ENCODE results near the gene CST3.

Gene CST3

GRCh38 chr20:23588434-23589403, 49.0 kb downstream of the CST3 start:
- no peak for DNase-seq
- Histone ChIP-seq H3K4me3 (ENCODE audit: insufficient read depth, low read depth, low read length, poor library complexity, severe bottlenecking) (no peak overlapping the region), H3K4me1 (ENCODE audit: control insufficient read depth, insufficient read depth, low read length, poor library complexity, severe bottlenecking) (no peaks in the 10 kb centered on the region), H3K9me3 (ENCODE audit: control insufficient read depth, low read length) (no peaks in the 10 kb centered on the region), H3K36me3 (ENCODE audit: control insufficient read depth, insufficient read depth, low read length) (no peaks in the 10 kb centered on the region), H3K27ac (ENCODE audit: insufficient read depth, low read length, poor library complexity, severe bottlenecking) (no peak overlapping the region), H3K27me3 (replicated peaks; ENCODE audit: control insufficient read depth, insufficient read depth, low read length, poor library complexity, severe bottlenecking) (no peaks in the 10 kb centered on the region)

- Histone ChIP-seq H3K4me3 (ENCODE audit: insufficient read depth, low read depth, low read length, poor library complexity, severe bottlenecking) (no peak overlapping the region), H3K9me3 (ENCODE audit: control insufficient read depth, low read length) (no peaks in the 10 kb centered on the region), H3K4me1 (ENCODE audit: control insufficient read depth, insufficient read depth, low read length, poor library complexity, severe bottlenecking) (no peaks in the 10 kb centered on the region), H3K36me3 (ENCODE audit: control insufficient read depth, insufficient read depth, low read length) (no peaks in the 10 kb centered on the region), H3K27me3 (replicated peaks; ENCODE audit: control insufficient read depth, insufficient read depth, low read length, poor library complexity, severe bottlenecking) (no peaks in the 10 kb centered on the region), H3K27ac (ENCODE audit: insufficient read depth, low read length, poor library complexity, severe bottlenecking) (no peak overlapping the region)
- no peak for DNase-seq
These were observed 50.1 kb downstream of the CST3 start for GRCh38 chr20:23587631-23588030.

GRCh38 chr20:23586735-23587525, 50.8 kb downstream of the CST3 start:
- Histone ChIP-seq H3K36me3 (ENCODE audit: control insufficient read depth, insufficient read depth, low read length) (no peaks in the 10 kb centered on the region), H3K27me3 (replicated peaks; ENCODE audit: control insufficient read depth, insufficient read depth, low read length, poor library complexity, severe bottlenecking) (no peaks in the 10 kb centered on the region), H3K27ac (ENCODE audit: insufficient read depth, low read length, poor library complexity, severe bottlenecking) (no peak overlapping the region), H3K4me3 (ENCODE audit: insufficient read depth, low read depth, low read length, poor library complexity, severe bottlenecking) (no peak overlapping the region), H3K9me3 (ENCODE audit: control insufficient read depth, low read length) (no peaks in the 10 kb centered on the region), H3K4me1 (ENCODE audit: control insufficient read depth, insufficient read depth, low read length, poor library complexity, severe bottlenecking) (no peaks in the 10 kb centered on the region)
- no peak for DNase-seq

- Histone ChIP-seq H3K27me3 (replicated peaks; ENCODE audit: control insufficient read depth, insufficient read depth, low read length, poor library complexity, severe bottlenecking) (no peaks in the 10 kb centered on the region), H3K27ac (ENCODE audit: insufficient read depth, low read length, poor library complexity, severe bottlenecking) (no peak overlapping the region), H3K9me3 (ENCODE audit: control insufficient read depth, low read length) (no peaks in the 10 kb centered on the region), H3K36me3 (ENCODE audit: control insufficient read depth, insufficient read depth, low read length) (no peaks in the 10 kb centered on the region), H3K4me1 (ENCODE audit: control insufficient read depth, insufficient read depth, low read length, poor library complexity, severe bottlenecking) (no peaks in the 10 kb centered on the region), H3K4me3 (ENCODE audit: insufficient read depth, low read depth, low read length, poor library complexity, severe bottlenecking) (no peak overlapping the region)
- DNase-seq, result no peak
These were observed 51.7 kb downstream of the CST3 start for GRCh38 chr20:23585808-23586734.

GRCh38 chr20:23585449-23585807, 52.3 kb downstream of the CST3 start:
- no peaks in the 10 kb centered on the region for H3K4me1 ChIP-seq (ENCODE audit: control insufficient read depth, insufficient read depth, low read length, poor library complexity, severe bottlenecking)

GRCh38 chr20:23584434-23585199, 53.1 kb downstream of the CST3 start:
- Histone ChIP-seq H3K36me3 (ENCODE audit: control insufficient read depth, insufficient read depth, low read length) (no peaks in the 10 kb centered on the region), H3K27me3 (replicated peaks; ENCODE audit: control insufficient read depth, insufficient read depth, low read length, poor library complexity, severe bottlenecking) (no peaks in the 10 kb centered on the region), H3K27ac (ENCODE audit: insufficient read depth, low read length, poor library complexity, severe bottlenecking) (no peak overlapping the region), H3K4me1 (ENCODE audit: control insufficient read depth, insufficient read depth, low read length, poor library complexity, severe bottlenecking) (no peaks in the 10 kb centered on the region), H3K9me3 (ENCODE audit: control insufficient read depth, low read length) (no peaks in the 10 kb centered on the region), H3K4me3 (ENCODE audit: insufficient read depth, low read depth, low read length, poor library complexity, severe bottlenecking) (no peak overlapping the region)
- no peak for DNase-seq

More at GRCh38 chr20:23585449-23585807, 52.3 kb downstream of the CST3 start:
- Histone ChIP-seq H3K27me3 (replicated peaks; ENCODE audit: control insufficient read depth, insufficient read depth, low read length, poor library complexity, severe bottlenecking) (no peaks in the 10 kb centered on the region), H3K9me3 (ENCODE audit: control insufficient read depth, low read length) (no peaks in the 10 kb centered on the region), H3K4me3 (ENCODE audit: insufficient read depth, low read depth, low read length, poor library complexity, severe bottlenecking) (no peak overlapping the region), H3K27ac (ENCODE audit: insufficient read depth, low read length, poor library complexity, severe bottlenecking) (no peak overlapping the region), H3K36me3 (ENCODE audit: control insufficient read depth, insufficient read depth, low read length) (no peaks in the 10 kb centered on the region)
- no peak for DNase-seq

All from effector memory CD4-positive, alpha-beta T cell (primary cell).